Esophagus muscularis mucosa (tissue), 4 donors: Measurements from ENCODE around the gene MACC1. TPM values are rescaled to one million over a fixed set of nuclear protein-coding genes. Genes with fewer than 3 reads are reported as not detected.

Experiments used
- DNase-seq: peaks from one replicate; pipeline ENCODE4 v3.0.0-alpha.2; 2017; ENCODE audit errors: extremely low spot score
- H3K27ac ChIP-seq, 4 donors: fragments of 200-600 bp; sonication (generic); replicated peaks in 1 of 4; 1 replicate in 3 of 4; 2 replicates in 1 of 4; pipeline ENCODE4 v1.5.1; 2016 to 2019; ENCODE audit warnings: mild to moderate bottlenecking in 1 of 4
- H3K27me3 ChIP-seq, 4 donors: fragments of 200-600 bp; sonication (generic); one replicate each; pipeline versions ENCODE4 v1.5.1 to v1.6.0; 2016 to 2019
- H3K36me3 ChIP-seq, 4 donors: fragments of 200-600 bp; sonication (generic); one replicate each; pipeline ENCODE4 v1.5.1; 2016 to 2019
- H3K4me1 ChIP-seq, 4 donors: fragments of 200-600 bp; sonication (generic); one replicate each; pipeline ENCODE4 v1.5.1; 2016 to 2019
- H3K4me3 ChIP-seq, 4 donors: fragments of 200-600 bp; sonication (generic); 1 replicate in 2 of 4; 2 replicates in 2 of 4; pipeline ENCODE4 v1.5.1; 2016 to 2019; ENCODE audit warnings: mild to moderate bottlenecking in 4 of 4, moderate library complexity in 1 of 4
- H3K9me3 ChIP-seq, 4 donors: fragments of 200-600 bp; sonication (generic); 1 replicate in 3 of 4; 2 replicates in 1 of 4; pipeline ENCODE4 v1.5.1; 2016 to 2019
- EP300 ChIP-seq: sonication (generic); formaldehyde crosslinking; IDR thresholded peaks from one replicate; pipeline ENCODE4 v1.6.1; 2017; ENCODE audit warnings: antibody characterized with exemption
- POLR2AphosphoS5 ChIP-seq, 2 donors: sonication (generic); formaldehyde crosslinking; IDR thresholded peaks; one replicate each; pipeline ENCODE4 v1.6.1; 2017; ENCODE audit warnings: antibody characterized with exemption in 2 of 2
- WGBS: methylation state at CpG from one replicate; pipeline ENCODE4 v1.1.5; 2018; 5-methylcytosine and 5-hydroxymethylcytosine counted together
- intact Hi-C: fragments of 100-400 bp; cut with DNase I; formaldehyde crosslinking; loops from one replicate; pipeline ENCODE4 v1.15.1; 2023
- total RNA-seq, 4 donors: library from RNA; depleted of rRNA; stranded (reverse); fragments of >200 nt; gene quantifications; one replicate each; pipeline versions ENCODE4 v1.1.0 to v1.2.1, GENCODE V29; 2016

The MACC1 gene
- total RNA-seq, 4 donors from 2014 or later: under 0.01 to 0.17 (median 0.15) TPM

GRCh38 chr7:20085086-20085485, 132.1 kb downstream of the MACC1 start:
- intact Hi-C loops: no loop called here
- 51% methylated on average over 4 of the region's 4 CpGs for WGBS
- Histone ChIP-seq H3K4me1 (no peaks in the 10 kb centered on the region), H3K27ac (peak overlapping the region; percentile 19 to 42 (median 31)), H3K36me3 (no peaks in the 10 kb centered on the region), H3K27me3 (no peaks in the 10 kb centered on the region), H3K9me3 (no peaks in the 10 kb centered on the region), H3K4me3 (no peak overlapping the region)
- no peak for DNase-seq
- TF ChIP-seq POLR2AphosphoS5 (IDR thresholded peaks at IDR 0.05) (peak in 1 of 2 donors; percentile 31), EP300 (no peak)

Other genes starting within 250 kb of the MACC1 start
- 10 to 100 TPM; 19.5 to 30.4 (median 21.5) TPM for gene ITGB8, start 113.5 kb upstream of the MACC1 start, total RNA-seq